ENCODE results near the gene FAF1. TPM values are rescaled to one million over a fixed set of nuclear protein-coding genes. Genes with fewer than 3 reads are reported as not detected.

FAF1 gene
- total and polyA plus RNA-seq, 2 of the 8 experiments (the other 6 are each of a cell fraction or from before 2014, with no cell fraction given): 10.8 to 65.9 TPM

DNA sequence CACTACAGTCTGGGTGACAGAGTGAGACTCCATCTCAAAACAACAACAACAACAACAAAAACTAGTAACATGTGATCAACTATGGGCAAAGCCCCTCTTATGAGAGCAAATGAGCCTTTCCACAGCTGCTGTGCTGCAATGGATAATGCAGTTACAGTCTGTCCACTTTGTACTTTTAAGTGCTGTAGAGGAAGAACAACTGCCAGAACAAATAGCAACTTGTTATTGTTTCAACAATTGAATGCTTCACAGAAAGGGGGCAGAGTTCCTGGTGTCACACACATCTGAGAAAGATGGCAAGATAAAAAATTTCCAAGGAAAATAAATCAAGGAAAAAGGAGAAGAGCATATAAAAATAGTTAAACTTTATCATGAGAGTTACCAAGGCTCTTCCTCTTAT, 293.2 kb downstream of the FAF1 start:
- H2AFZ ChIP-seq (ENCODE audit: low read length): no peak overlapping the region
- no peak overlapping the region; the same call in 1 of the 2 replicates for H2AK5ac ChIP-seq (ENCODE audit: low read depth, low read length)
- no peak overlapping the region for H3K56ac ChIP-seq (replicated peaks; ENCODE audit: insufficient read length, low read depth, low read length)
- H3K36me3 ChIP-seq (ENCODE audit: control insufficient read depth in 2 of 4, insufficient read depth in 4 of 4, low read length in 3 of 4): no peaks in the 10 kb centered on the region
- H3K23me2 ChIP-seq (ENCODE audit: low read depth, low read length): no peaks in the 10 kb centered on the region
- H2BK15ac ChIP-seq (ENCODE audit: low read length): no peak overlapping the region
- H3K27ac ChIP-seq (ENCODE audit: low read depth, low read length): no peak overlapping the region
- H3K18ac ChIP-seq (ENCODE audit: extremely low read depth, low read length): no peak overlapping the region
- peak overlapping the region; percentile 44; the same call in 1 of the 2 replicates for H2BK5ac ChIP-seq (ENCODE audit: low read depth, low read length)
- H2BK120ac ChIP-seq (replicated peaks; ENCODE audit: low read depth, low read length): no peak overlapping the region
- no peak for DNase-seq (ENCODE audit: low read depth in 1 of 2, low spot score in 2 of 2)
- no peak overlapping the region for H3K4me2 ChIP-seq (ENCODE audit: insufficient read depth in 1 of 2, low read depth in 2 of 2, low read length in 2 of 2)
- no peak overlapping the region for H4K5ac ChIP-seq (ENCODE audit: insufficient read length, low read depth, low read length)
- ChIA-PET POLR2A (ENCODE audit: partially characterized antibody) (no interaction called here), CTCF (ENCODE audit: partially characterized antibody) (interaction anchor here (0.6 to 1.8 kb wide), 5 partner anchors 11 to 38 kb away, joined by 3 to 8 read pairs (median 3); no protein-coding TSS in a partner anchor)
- H3K4ac ChIP-seq (replicated peaks; ENCODE audit: insufficient read length, low read depth, low read length): no peak overlapping the region
- H3K14ac ChIP-seq (ENCODE audit: insufficient read length): no peak overlapping the region
- no peak overlapping the region for H2BK12ac ChIP-seq (ENCODE audit: low read depth, low read length)
- TF ChIP-seq CEBPB (IDR thresholded peaks at IDR 0.05; ENCODE audit: low read depth, low read length): no peak
- no peak for TF ChIP-seq HDAC6 (IDR thresholded peaks at IDR 0.05; ENCODE audit: low read depth, low read length)
- TF ChIP-seq RNF2 (IDR thresholded peaks at IDR 0.05; ENCODE audit: borderline replicate concordance, low read depth, low read length, missing control alignments, poor library complexity, severe bottlenecking): no peak
- TF ChIP-seq, protein P1, sequence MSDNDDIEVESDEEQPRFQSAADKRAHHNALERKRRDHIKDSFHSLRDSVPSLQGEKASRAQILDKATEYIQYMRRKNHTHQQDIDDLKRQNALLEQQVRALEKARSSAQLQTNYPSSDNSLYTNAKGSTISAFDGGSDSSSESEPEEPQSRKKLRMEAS (IDR thresholded peaks at IDR 0.05): no peak
- no peak for TF ChIP-seq BRCA1 (IDR thresholded peaks at IDR 0.05; ENCODE audit: low read depth, low read length)
- no peak for TF ChIP-seq PHF8 (conservative IDR thresholded peaks at IDR 0.05; ENCODE audit: low read depth, low read length)
- TF ChIP-seq BACH1 (IDR thresholded peaks at IDR 0.05; ENCODE audit: low read length): no peak
- TF ChIP-seq JUND (IDR thresholded peaks at IDR 0.05; ENCODE audit: low read length): no peak
- TF ChIP-seq EZH2 (IDR thresholded peaks at IDR 0.05; ENCODE audit: low read depth, low read length, severe bottlenecking): no peak
- no peak for TF ChIP-seq SP4 (IDR thresholded peaks at IDR 0.05; ENCODE audit: low read length)
- TF ChIP-seq POU5F1 (IDR thresholded peaks at IDR 0.05; ENCODE audit: low read depth, low read length): no peak
- TF ChIP-seq NRF1 (IDR thresholded peaks at IDR 0.05; ENCODE audit: low read depth, low read length): no peak
- TF ChIP-seq CHD1 (IDR thresholded peaks at IDR 0.05; ENCODE audit: low read depth, low read length): no peak
- H2BK20ac ChIP-seq (ENCODE audit: low read length): no peak overlapping the region
- no peaks in the 10 kb centered on the region for H4K20me1 ChIP-seq (replicated peaks in 1 of 2; ENCODE audit: control insufficient read depth in 1 of 2, insufficient read depth in 2 of 2, low read length in 2 of 2)
- no peak overlapping the region for H4K8ac ChIP-seq (ENCODE audit: extremely low read depth, insufficient read depth, low read length)
- peaks cover 0 to 2% (median under 1%) of the 10 kb centered on the region in 4 experiments; a peak in 2 of 7 replicates for H3K4me1 ChIP-seq (replicated peaks in 1 of 4; ENCODE audit: control insufficient read depth in 3 of 4, insufficient read depth in 4 of 4, low read length in 3 of 4)
- no peak overlapping the region for H3K9ac ChIP-seq (replicated peaks in 1 of 4; ENCODE audit: extremely low read depth in 1 of 4, low read depth in 3 of 4, low read length in 3 of 4)
- H3K23ac ChIP-seq (ENCODE audit: insufficient read length): no peak overlapping the region
- H4K91ac ChIP-seq (replicated peaks; ENCODE audit: insufficient read length, low read length): no peak overlapping the region
- no peak for FAIRE-seq
- no peak overlapping the region for H3K4me3 ChIP-seq (ENCODE audit: extremely low read depth in 1 of 4, insufficient read depth in 2 of 4, low read depth in 3 of 4, low read length in 4 of 4)
- H3K79me2 ChIP-seq (ENCODE audit: control insufficient read depth in 1 of 2, insufficient read depth in 2 of 2, low read length in 2 of 2): no peaks in the 10 kb centered on the region
- no peaks in the 10 kb centered on the region for H3K79me1 ChIP-seq (ENCODE audit: low read depth, low read length)
- H3K27me3 ChIP-seq (replicated peaks in 1 of 4; ENCODE audit: control insufficient read depth in 3 of 4, extremely low read depth in 1 of 4, insufficient read depth in 3 of 4, low read length in 3 of 4): no peaks in the 10 kb centered on the region
- no peaks in the 10 kb centered on the region for H3K9me3 ChIP-seq (ENCODE audit: insufficient read depth in 2 of 2, low read depth in 1 of 2, low read length in 1 of 2)

Measured in H1 (cell line).